LNCAP (cell line): ENCODE results near the gene EEFSEC.

Experiments
- CTCF ChIP-seq: fragments of 450-650 bp; IDR thresholded peaks from 2 replicates; pipeline ENCODE4 v1.5.1; 2017; ENCODE audit warnings: mild to moderate bottlenecking

EEFSEC gene

GRCh38 chr3:128330214-128330842 is 177.0 kb downstream of the EEFSEC start:
- TF ChIP-seq CTCF = no peak

- no peak for TF ChIP-seq CTCF
Measured at GRCh38 chr3:128334086-128334645, 180.9 kb downstream of the EEFSEC start.

- no peak for TF ChIP-seq CTCF
Measured at GRCh38 chr3:128334766-128335165, 181.5 kb downstream of the EEFSEC start.

DNA sequence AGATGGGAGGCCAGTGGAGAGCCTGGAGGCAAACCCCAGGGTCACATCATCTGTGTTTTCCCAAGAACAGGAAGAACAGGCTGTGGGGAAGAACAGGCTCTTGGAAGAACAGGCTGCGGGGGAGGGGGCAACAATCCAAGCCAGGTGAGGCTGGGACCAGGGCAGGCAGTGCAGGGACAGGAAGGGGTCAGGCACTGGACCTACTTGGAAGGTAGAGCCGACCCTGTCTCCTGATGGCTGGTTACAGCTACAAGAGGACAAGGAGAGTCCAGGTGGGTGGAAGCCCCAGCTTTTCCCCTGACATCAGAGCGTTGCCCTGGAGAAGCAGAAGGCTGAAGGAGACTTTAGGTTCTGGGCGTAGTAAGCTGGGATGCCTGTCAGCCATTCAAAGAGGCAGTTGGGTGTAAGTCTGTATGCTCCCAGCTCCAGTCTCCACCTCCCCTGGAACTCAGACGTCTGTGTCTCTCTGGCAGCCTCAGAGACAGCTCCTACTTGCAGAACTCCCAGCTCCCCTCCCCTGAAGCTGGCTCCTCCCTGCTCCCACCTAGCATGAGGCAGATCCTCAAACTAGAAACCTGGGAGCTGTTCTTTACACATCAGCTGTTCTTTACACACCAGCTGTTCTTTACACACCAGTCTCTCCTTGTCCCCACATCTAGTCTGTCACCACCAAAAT is 182.5 kb downstream of the EEFSEC start:
- no peak for TF ChIP-seq CTCF

DNA sequence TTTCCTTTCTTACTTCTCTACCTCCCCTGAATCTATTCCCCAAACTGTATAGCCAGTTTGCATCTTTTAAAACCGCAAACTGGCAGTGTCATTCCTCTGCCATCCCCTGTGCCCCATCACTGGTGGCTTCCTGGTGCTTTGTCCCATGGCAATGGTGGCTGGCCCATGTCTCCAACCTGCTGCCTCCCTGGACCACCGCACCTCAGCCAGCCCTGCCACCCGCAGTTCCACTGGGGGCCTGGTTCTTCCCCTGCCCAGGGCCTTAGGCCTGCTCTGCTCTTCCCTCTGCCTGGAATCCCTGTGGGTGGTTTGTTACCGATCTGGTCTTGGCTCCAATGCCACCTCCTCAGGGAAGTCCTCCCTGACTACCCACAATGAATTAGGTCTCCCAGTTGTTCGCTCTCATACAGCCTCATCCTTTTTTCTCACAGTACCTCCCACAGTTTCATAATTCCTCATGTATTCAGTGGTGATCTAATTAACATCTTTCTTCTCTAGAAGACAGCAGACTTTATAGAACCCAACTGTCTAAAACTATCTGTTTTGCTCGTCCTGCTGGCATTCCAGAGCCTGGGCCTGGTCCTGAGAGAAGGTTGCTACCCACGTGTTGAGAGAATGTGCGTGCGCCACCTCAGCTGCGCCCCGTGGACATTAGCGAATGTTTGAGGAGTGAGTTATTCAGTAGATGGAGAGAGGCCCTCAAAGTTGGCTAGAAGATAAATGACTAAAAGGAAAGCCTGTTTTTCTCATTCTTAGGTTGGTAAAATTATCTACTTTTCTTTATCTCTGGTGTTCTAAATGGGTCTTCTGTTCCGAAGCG is 183.3 kb downstream of the EEFSEC start:
- TF ChIP-seq CTCF = no peak

DNA sequence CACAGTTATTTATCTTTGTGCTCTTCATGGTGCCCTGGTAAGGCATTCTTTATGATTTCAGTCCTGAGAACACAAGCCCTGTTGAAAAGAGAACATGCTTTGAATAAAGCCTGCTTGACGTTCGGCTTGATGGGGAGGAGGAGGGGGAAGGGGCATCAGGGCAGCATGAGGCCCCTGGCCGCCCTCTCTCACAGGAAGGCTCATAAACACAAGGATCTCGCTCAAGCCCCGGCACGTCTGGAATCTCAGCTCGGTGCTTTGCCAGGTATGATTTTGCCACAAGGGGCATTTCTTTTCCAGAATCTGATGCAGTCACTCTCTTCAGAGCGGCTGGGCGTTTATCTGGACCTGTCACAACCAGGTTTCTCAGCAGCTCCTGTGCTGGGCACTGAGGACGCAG is 184.0 kb downstream of the EEFSEC start:
- no peak for TF ChIP-seq CTCF

DNA sequence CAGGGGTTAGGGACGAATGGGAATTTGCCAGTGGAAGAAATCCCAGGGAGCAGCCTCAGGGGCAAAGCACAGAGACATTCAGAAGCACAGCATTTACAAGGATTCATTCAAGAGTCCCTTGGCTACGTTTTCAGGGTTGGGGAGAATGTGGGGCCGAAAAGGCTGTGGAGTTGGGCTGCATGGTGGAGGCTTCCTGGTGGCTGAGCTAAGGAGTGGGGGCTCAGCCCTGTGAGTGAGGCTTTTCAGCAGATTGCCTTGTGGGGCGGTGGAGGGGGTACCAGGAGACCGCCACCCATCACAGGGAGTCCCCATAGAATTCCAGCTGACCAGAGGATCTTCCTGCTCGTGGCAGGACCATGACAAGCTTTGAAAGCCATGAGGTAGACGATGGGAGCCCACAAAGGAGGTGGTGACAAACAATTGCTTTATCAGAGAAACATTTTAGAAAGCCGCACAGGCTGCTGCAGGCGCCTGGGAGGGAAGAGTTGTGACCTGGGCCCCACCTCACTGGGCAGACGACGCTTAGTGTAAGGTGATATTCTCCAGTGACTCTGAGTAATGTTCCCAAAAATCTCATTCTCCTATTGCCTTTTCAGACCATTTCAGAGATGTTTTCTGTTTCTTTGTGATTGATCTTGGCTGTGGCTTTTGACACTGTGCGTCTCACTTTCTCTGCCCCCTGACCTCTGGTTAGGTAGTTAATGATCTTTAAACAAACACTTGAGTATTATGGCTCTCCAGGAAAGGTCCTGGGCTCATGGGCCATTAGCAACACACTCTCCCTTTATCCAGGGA is 185.5 kb downstream of the EEFSEC start:
- no peak for TF ChIP-seq CTCF
